ENCODE results near the gene CHRNA10. TPM values are rescaled to one million over a fixed set of nuclear protein-coding genes. Genes with fewer than 3 reads are reported as not detected.

The CHRNA10 gene
- total and polyA plus RNA-seq, 10 of the 15 experiments (the other 5 are each of a cell fraction or from before 2014, with no cell fraction given): 0.14 to 1.5 (median 0.57) TPM

- TF ChIP-seq ATF2 (IDR thresholded peaks at IDR 0.05; ENCODE audit: low read length) (no peak), TCF7 (IDR thresholded peaks at IDR 0.05; ENCODE audit: borderline replicate concordance) (no peak)
Observed at GRCh38 chr11:3666023-3666530, 5.1 kb downstream of the CHRNA10 start (continued).

- no peak overlapping the region for H3K27ac ChIP-seq (ENCODE audit: control insufficient read depth, insufficient read depth)
- intact Hi-C loops (cut with micrococcal nuclease; ENCODE audit: unreplicated experiment) (no loop called here), in situ Hi-C loops (cut with MboI) (no loop called here)
- no peaks in the 10 kb centered on the region for H3K4me1 ChIP-seq (ENCODE audit: control insufficient read depth, insufficient read depth, low read length)
- DNase-seq (ENCODE audit: low read depth, low spot score) (no peak), FAIRE-seq (no peak), ATAC-seq (no peak)
- H4K20me1 ChIP-seq (ENCODE audit: control insufficient read depth, insufficient read depth): no peaks in the 10 kb centered on the region
- no peak overlapping the region for H3K9ac ChIP-seq (ENCODE audit: control insufficient read depth, insufficient read depth, low read length)
- no peak overlapping the region for H2AFZ ChIP-seq (ENCODE audit: control insufficient read depth, low read depth, low read length)
- ChIA-PET POLR2A (no interaction called here), SMC1A (ENCODE audit: uncharacterized antibody, unreplicated experiment) (no interaction called here), CTCF (no interaction called here), RAD21 (ENCODE audit: unreplicated experiment) (no interaction called here)
- no peaks in the 10 kb centered on the region for H3K27me3 ChIP-seq (replicated peaks in 1 of 2; ENCODE audit: control insufficient read depth in 2 of 2, insufficient read depth in 2 of 2, low read length in 1 of 2)
- H3K79me2 ChIP-seq (ENCODE audit: control insufficient read depth, insufficient read depth, low read length): no peaks in the 10 kb centered on the region
- WGBS (ENCODE audit: insufficient coverage, insufficient replicate concordance, low lambda C conversion rate, missing lambda C conversion rate): 95% methylated on average over 6 of the region's 6 CpGs
- no peak overlapping the region for H3K4me3 ChIP-seq
- no TSS peak for BruUV-seq (replicated peaks)
- H3K4me2 ChIP-seq (ENCODE audit: control insufficient read depth, insufficient read depth): no peak overlapping the region
- peaks cover 2 to 4% of the 10 kb centered on the region in 2 experiments; a peak in 3 of 4 replicates for H3K36me3 ChIP-seq (ENCODE audit: control insufficient read depth in 2 of 2, insufficient read depth in 2 of 2, low read length in 1 of 2)
- no peaks in the 10 kb centered on the region for H3K9me3 ChIP-seq (replicated peaks; ENCODE audit: control insufficient read depth, insufficient read depth, low read length)
- TF ChIP-seq CEBPZ (IDR thresholded peaks at IDR 0.05; ENCODE audit: low read depth, low read length): no peak
- no peak for TF ChIP-seq GATAD2B (conservative IDR thresholded peaks at IDR 0.05; ENCODE audit: low read depth)
- no peak for TF ChIP-seq CUX1 (IDR thresholded peaks at IDR 0.05; ENCODE audit: insufficient replicate concordance, low read depth, low read length)
- TF ChIP-seq BMI1 (IDR thresholded peaks at IDR 0.05; ENCODE audit: borderline replicate concordance): no peak
- no peak for TF ChIP-seq SUZ12 (IDR thresholded peaks at IDR 0.05; ENCODE audit: unreplicated experiment)
- TF ChIP-seq BHLHE40 (IDR thresholded peaks at IDR 0.05; ENCODE audit: borderline replicate concordance in 1 of 2, low read depth in 2 of 2, low read length in 1 of 2): no peak
- no peak for TF ChIP-seq NBN (IDR thresholded peaks at IDR 0.05)
- TF ChIP-seq KDM1A (IDR thresholded peaks at IDR 0.05; ENCODE audit: borderline replicate concordance): no peak
- no peak for TF ChIP-seq BACH1 (IDR thresholded peaks at IDR 0.05; ENCODE audit: borderline replicate concordance)
- TF ChIP-seq TAF1 (IDR thresholded peaks at IDR 0.05; ENCODE audit: borderline replicate concordance, low read depth, low read length): no peak
- TF ChIP-seq PAX8 (IDR thresholded peaks at IDR 0.05): no peak
Observed at GRCh38 chr11:3665336-3666022, 5.7 kb downstream of the CHRNA10 start.

Measured in GM12878 (cell line).